NB4 (cell line): ENCODE results near the gene CFLAR.

Experiments
- DNase-seq: peaks from one replicate; pipeline ENCODE4 v3.0.0; 2010; ENCODE audit warnings: low read depth
- H3K4me3 ChIP-seq: one replicate; pipeline ENCODE4 v1.5.1; 2011; ENCODE audit warnings: mild to moderate bottlenecking, low read depth, low read length, moderate library complexity
- MYC ChIP-seq: IDR thresholded peaks from 2 replicates; pipeline ENCODE4 v1.6.1; 2011; ENCODE audit warnings: low read depth, low read length
- POLR2A ChIP-seq: IDR thresholded peaks from 2 replicates; pipeline ENCODE4 v1.6.1; 2011; ENCODE audit warnings: mild to moderate bottlenecking; ENCODE audit not compliant: insufficient read length; ENCODE audit errors: extremely low read depth
- TF ChIP-seq, protein P1 (sequence below): IDR thresholded peaks from 2 replicates; pipeline ENCODE4 v1.6.1; 2011; ENCODE audit warnings: low read depth, low read length
- TF ChIP-seq, protein P2 (sequence below): IDR thresholded peaks from one replicate; pipeline ENCODE4 v1.5.1; 2012; ENCODE audit warnings: low read depth, low read length

Gene CFLAR

DNA sequence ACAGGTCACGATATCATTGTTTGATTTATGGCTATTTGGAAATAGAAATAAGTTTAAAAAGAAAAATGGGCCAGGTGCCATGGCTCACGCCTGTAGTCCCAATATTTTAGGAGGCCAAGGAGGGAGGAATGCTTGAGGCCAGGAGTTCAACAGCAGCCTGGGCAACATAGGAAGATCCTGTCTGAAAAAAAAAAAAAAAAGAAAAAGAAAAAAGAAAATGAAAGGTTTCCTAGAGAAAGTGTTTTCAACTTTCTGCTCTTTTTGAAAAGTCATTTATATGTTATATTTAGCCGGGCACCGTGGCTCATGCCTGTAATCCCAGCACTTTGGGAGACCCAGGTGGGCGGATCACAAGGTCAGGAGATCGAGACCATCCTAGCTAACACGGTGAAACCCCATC is 41.0 kb upstream of the CFLAR start:
- DNase-seq: no peak
- TF ChIP-seq, protein P1, sequence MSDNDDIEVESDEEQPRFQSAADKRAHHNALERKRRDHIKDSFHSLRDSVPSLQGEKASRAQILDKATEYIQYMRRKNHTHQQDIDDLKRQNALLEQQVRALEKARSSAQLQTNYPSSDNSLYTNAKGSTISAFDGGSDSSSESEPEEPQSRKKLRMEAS: no peak
- TF ChIP-seq MYC (no peak), POLR2A (no peak)
- TF ChIP-seq, protein P2, sequence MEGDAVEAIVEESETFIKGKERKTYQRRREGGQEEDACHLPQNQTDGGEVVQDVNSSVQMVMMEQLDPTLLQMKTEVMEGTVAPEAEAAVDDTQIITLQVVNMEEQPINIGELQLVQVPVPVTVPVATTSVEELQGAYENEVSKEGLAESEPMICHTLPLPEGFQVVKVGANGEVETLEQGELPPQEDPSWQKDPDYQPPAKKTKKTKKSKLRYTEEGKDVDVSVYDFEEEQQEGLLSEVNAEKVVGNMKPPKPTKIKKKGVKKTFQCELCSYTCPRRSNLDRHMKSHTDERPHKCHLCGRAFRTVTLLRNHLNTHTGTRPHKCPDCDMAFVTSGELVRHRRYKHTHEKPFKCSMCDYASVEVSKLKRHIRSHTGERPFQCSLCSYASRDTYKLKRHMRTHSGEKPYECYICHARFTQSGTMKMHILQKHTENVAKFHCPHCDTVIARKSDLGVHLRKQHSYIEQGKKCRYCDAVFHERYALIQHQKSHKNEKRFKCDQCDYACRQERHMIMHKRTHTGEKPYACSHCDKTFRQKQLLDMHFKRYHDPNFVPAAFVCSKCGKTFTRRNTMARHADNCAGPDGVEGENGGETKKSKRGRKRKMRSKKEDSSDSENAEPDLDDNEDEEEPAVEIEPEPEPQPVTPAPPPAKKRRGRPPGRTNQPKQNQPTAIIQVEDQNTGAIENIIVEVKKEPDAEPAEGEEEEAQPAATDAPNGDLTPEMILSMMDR: no peak
- no peak overlapping the region for H3K4me3 ChIP-seq

DNA sequence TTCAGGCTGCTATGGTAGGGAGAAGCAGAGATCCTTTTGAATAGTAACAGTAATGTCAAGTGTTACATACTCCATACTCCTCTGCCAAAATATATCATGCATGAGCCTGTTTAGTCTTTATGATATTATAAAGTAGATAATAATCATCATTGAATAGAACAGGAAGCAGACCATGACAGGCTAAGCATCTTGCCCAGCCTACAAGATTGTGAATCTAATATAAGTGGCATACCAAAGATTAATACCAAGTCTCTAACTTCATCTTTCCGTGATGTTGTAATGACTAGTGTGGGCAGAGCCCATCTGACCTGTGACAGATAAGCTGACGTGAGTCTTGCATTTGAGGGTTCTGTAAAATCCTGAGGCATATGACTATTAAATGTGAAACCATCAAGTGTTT is 31.1 kb upstream of the CFLAR start:
- no peak overlapping the region for H3K4me3 ChIP-seq
- TF ChIP-seq, protein P1: no peak
- TF ChIP-seq, protein P2: no peak
- TF ChIP-seq MYC (no peak), POLR2A (no peak)
- no peak for DNase-seq

DNA sequence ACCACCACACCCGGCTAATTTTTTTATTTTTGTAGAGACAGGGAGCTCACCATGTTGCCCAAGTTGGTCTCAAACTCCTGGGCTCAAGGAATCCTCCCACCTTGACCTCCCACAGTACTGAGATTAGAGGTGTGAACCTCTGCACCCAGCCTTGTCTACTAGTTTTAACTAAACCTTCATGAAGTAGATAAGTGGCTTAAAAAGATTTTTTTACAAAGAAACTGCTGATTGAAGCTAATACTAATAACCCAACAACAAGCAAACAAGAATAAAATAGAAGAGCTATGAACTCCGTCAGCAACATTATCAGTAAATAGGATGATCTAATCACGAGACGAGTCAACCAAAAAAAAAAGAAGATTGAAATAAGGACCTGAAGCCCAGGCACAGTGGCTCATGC is 25.4 kb upstream of the CFLAR start:
- no peak for DNase-seq
- TF ChIP-seq, protein P2: no peak
- TF ChIP-seq POLR2A (no peak), MYC (no peak)
- TF ChIP-seq, protein P1: no peak

GRCh38 chr2:201093573-201093972 is 22.4 kb upstream of the CFLAR start:
- H3K4me3 ChIP-seq: no peak overlapping the region
- peak; percentile 58 for DNase-seq
- no peak for TF ChIP-seq MYC
- TF ChIP-seq, protein P1: no peak
- TF ChIP-seq POLR2A: no peak
- TF ChIP-seq, protein P2: no peak

More for the DNA sequence above, 25.4 kb upstream of the CFLAR start:
- H3K4me3 ChIP-seq: no peak overlapping the region

DNA sequence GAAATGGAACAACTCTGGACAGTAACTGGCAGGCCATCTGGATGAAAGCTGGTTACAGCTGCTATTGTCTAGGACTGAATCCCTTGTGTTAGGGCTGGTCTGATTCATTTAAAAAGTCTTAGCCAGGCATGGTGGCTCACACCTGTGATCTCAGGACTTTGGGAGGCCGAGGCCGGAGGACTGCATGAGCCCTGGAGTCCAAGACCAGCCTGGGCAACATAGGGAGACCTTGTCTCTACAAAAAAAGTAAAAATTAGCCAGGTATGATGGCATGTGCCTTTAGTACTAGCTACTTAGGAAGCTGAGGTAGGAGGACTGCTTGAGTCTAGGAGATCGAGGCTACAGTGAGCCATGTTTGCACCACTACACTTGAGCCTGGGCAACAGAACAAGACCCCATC is 15.5 kb upstream of the CFLAR start:
- no peak overlapping the region for H3K4me3 ChIP-seq
- DNase-seq: no peak

More for the DNA sequence above, 15.5 kb upstream of the CFLAR start:
- TF ChIP-seq, protein P2: no peak
- no peak for TF ChIP-seq POLR2A
- TF ChIP-seq, protein P1: no peak
- TF ChIP-seq MYC: no peak
